Activated CD8-positive, alpha-beta T cell treated with anti-CD3 and anti-CD28 coated beads for 36 hours (primary cell): ENCODE measurements around the gene FFAR1. TPM values are rescaled to one million over a fixed set of nuclear protein-coding genes. Genes with fewer than 3 reads are reported as not detected.

Experiments used
- ATAC-seq: fragments of 200-7000 bp; cut with Tn5 transposase; one replicate; pipeline ENCODE4 v1.10.0; 2021; ENCODE audit warnings: mild to moderate bottlenecking, moderate library complexity
- CTCF ChIA-PET: fragments of 350-600 bp; sonication (Branson Sonifier 250); formaldehyde crosslinking; loops from one replicate; lab custom pipeline; 2021; ENCODE audit warnings: antibody characterized with exemption; lab: Charles Lee
- POLR2A ChIA-PET: fragments of 350-600 bp; sonication (Branson Sonifier 250); formaldehyde crosslinking; loops from one replicate; lab custom pipeline; 2021; ENCODE audit warnings: antibody characterized with exemption; lab: Charles Lee
- DNase-seq: peaks from one replicate; pipeline ENCODE4 v3.0.0-alpha.2; 2020
- H3K27ac Mint-ChIP-seq: one replicate; pipeline ENCODE4 v1.8.0; 2021; ENCODE audit warnings: mild to moderate bottlenecking, mixed read lengths
- H3K27me3 Mint-ChIP-seq: one replicate; pipeline ENCODE4 v1.8.0; 2021; ENCODE audit warnings: mixed read lengths
- H3K36me3 Mint-ChIP-seq: one replicate; pipeline ENCODE4 v1.8.0; 2021; ENCODE audit warnings: low read depth, mixed read lengths
- H3K4me1 Mint-ChIP-seq: one replicate; pipeline ENCODE4 v1.8.0; 2021; ENCODE audit warnings: low read depth, mixed read lengths
- H3K4me3 Mint-ChIP-seq: one replicate; pipeline ENCODE4 v1.8.0; 2021; ENCODE audit warnings: mild to moderate bottlenecking, moderate library complexity, mixed read lengths
- H3K9me3 Mint-ChIP-seq: one replicate; pipeline ENCODE4 v1.8.0; 2021; ENCODE audit warnings: mixed read lengths
- CTCF ChIP-seq: fragments of 200-600 bp; IDR thresholded peaks from one replicate; pipeline ENCODE4 v1.8.0; 2022; ENCODE audit warnings: antibody characterized with exemption, mild to moderate bottlenecking
- intact Hi-C: fragments of 100-400 bp; cut with micrococcal nuclease; formaldehyde crosslinking; loops from one replicate; pipeline ENCODE4 v1.10.0; 2022
- microRNA-seq: library from miRNA; unstranded; fragments of <30 nt; microRNA quantifications from one replicate; pipeline ENCODE4 v1.2.0, GENCODE V29; 2022; ENCODE audit warnings: borderline microRNAs expressed, borderline replicate concordance
- total RNA-seq, 2 experiments: library from RNA; stranded (reverse); gene quantifications; one replicate each; pipeline ENCODE4 v1.2.3, GENCODE V29; 2021

The FFAR1 gene
- total RNA-seq, 2 experiments from 2014 or later, result not detected

GRCh38 chr19:35396240-35396885 is 48.7 kb downstream of the FFAR1 start:
- DNase-seq (no peak), ATAC-seq (no peak)
- intact Hi-C loops, result no loop called here
- ChIA-PET POLR2A (no interaction called here), CTCF (interaction anchor here (1.0 kb wide), 1 partner anchor 99 kb away, joined by 3 read pairs; no protein-coding TSS in a partner anchor)
- Mint-ChIP-seq H3K27me3 (peaks cover 2% of the 10 kb centered on the region), H3K36me3 (no peaks in the 10 kb centered on the region), H3K27ac (no peak overlapping the region), H3K4me1 (no peaks in the 10 kb centered on the region), H3K9me3 (no peaks in the 10 kb centered on the region), H3K4me3 (no peak overlapping the region)
- TF ChIP-seq CTCF, result no peak

GRCh38 chr19:35397064-35397463 is 49.4 kb downstream of the FFAR1 start:
- ATAC-seq (no peak), DNase-seq (no peak)
- CTCF ChIA-PET, result no interaction called here
- Mint-ChIP-seq H3K9me3 (no peaks in the 10 kb centered on the region), H3K36me3 (no peaks in the 10 kb centered on the region), H3K4me1 (no peaks in the 10 kb centered on the region), H3K27me3 (peaks cover 2% of the 10 kb centered on the region), H3K27ac (no peak overlapping the region), H3K4me3 (no peak overlapping the region)
- POLR2A ChIA-PET, result no interaction called here
- TF ChIP-seq CTCF, result no peak
- intact Hi-C loops, result no loop called here

Small RNAs within 50 kb of the gene (microRNA-seq; reads per million reads assigned to microRNA genes)
- 0.91 reads per million for gene MIR5196

Other genes with a start within 250 kb of the FFAR1 start
- not detected for gene FXYD3, start 232.1 kb upstream of the FFAR1 start, total RNA-seq
- under 1 TPM; 0.25 to 0.27 TPM for gene LGI4, start 212.8 kb upstream of the FFAR1 start, total RNA-seq
- gene FXYD1, start 209.1 kb upstream of the FFAR1 start, total RNA-seq, result 1 to 10 TPM in 1 of 2 experiments, not detected in 1; 1.9 TPM
- under 1 TPM in 1 of 2 experiments, not detected in 1; 0.38 TPM for gene FXYD7, start 204.6 kb upstream of the FFAR1 start, total RNA-seq
- 100 to 1,000 TPM; 225 to 241 TPM for gene FXYD5, start 193.2 kb upstream of the FFAR1 start, total RNA-seq
- gene FAM187B, start 119.2 kb upstream of the FFAR1 start, total RNA-seq, result not detected
- 10 to 100 TPM; 20.0 to 20.6 TPM for gene LSR, start 98.9 kb upstream of the FFAR1 start, total RNA-seq
- gene USF2, start 78.9 kb upstream of the FFAR1 start, total RNA-seq, result 100 to 1,000 TPM; 111 to 115 TPM
- under 1 TPM in 1 of 2 experiments, not detected in 1; 0.32 TPM for gene HAMP, start 65.4 kb upstream of the FFAR1 start, total RNA-seq
- gene MAG, start 55.7 kb upstream of the FFAR1 start, total RNA-seq, result under 1 TPM; 0.20 to 0.31 TPM
- gene CD22, start 18.7 kb upstream of the FFAR1 start, total RNA-seq, result 1 to 10 TPM; 2.3 to 2.8 TPM
- 1 to 10 TPM; 1.1 to 1.2 TPM for gene FFAR3, start 10.6 kb downstream of the FFAR1 start, total RNA-seq
- under 1 TPM; 0.18 to 0.56 TPM for gene GPR42, start 23.2 kb downstream of the FFAR1 start, total RNA-seq
- not detected for gene FFAR2, start 100.4 kb downstream of the FFAR1 start, total RNA-seq
- not detected for gene KRTDAP, start 142.6 kb downstream of the FFAR1 start, total RNA-seq
- gene DMKN, start 165.7 kb downstream of the FFAR1 start, total RNA-seq, result 1 to 10 TPM in 1 of 2 experiments, under 1 TPM in 1; 0.68 to 1.1 TPM
- gene SBSN, start 180.4 kb downstream of the FFAR1 start, total RNA-seq, result not detected
- not detected for gene GAPDHS, start 185.6 kb downstream of the FFAR1 start, total RNA-seq
- 10 to 100 TPM; 81.7 to 86.6 TPM for gene TMEM147, start 197.7 kb downstream of the FFAR1 start, total RNA-seq
- not detected for gene ATP4A, start 215.8 kb downstream of the FFAR1 start, total RNA-seq
- gene PMIS2, start 238.3 kb downstream of the FFAR1 start, total RNA-seq, result not detected